H1 (cell line): Measurements from ENCODE around the gene STRN.

Source experiments
- CEBPB ChIP-seq: IDR thresholded peaks from 2 replicates; pipeline ENCODE4 v1.6.1; 2012; ENCODE audit warnings: low read depth, low read length
- CTCF ChIP-seq, 3 experiments: IDR thresholded peaks; 1 replicate in 2 of 3; 2 replicates in 1 of 3; pipeline versions ENCODE4 v1.5.1 to v1.6.1; 2011; ENCODE audit warnings: low read length in 3 of 3, mild to moderate bottlenecking in 3 of 3, inconsistent platforms in 2 of 3, low read depth in 1 of 3, moderate library complexity in 1 of 3; ENCODE audit not compliant: insufficient read depth in 1 of 3; ENCODE audit errors: control extremely low read depth in 1 of 3
- EP300 ChIP-seq, 2 experiments: IDR thresholded peaks; 1 replicate in 1 of 2; 2 replicates in 1 of 2; pipeline ENCODE4 v1.6.1; 2011 to 2012; ENCODE audit warnings: low read depth in 2 of 2, low read length in 2 of 2, mild to moderate bottlenecking in 2 of 2, borderline replicate concordance in 1 of 2, inconsistent platforms in 1 of 2, moderate library complexity in 1 of 2
- GABPA ChIP-seq: IDR thresholded peaks from 2 replicates; pipeline ENCODE4 v1.6.1; 2011; ENCODE audit warnings: mild to moderate bottlenecking, low read length, moderate library complexity, borderline replicate concordance; ENCODE audit not compliant: insufficient read depth
- HDAC2 ChIP-seq, 2 experiments: fragments of 300-600 bp in 1 of 2; sonication (generic) in 1 of 2; IDR thresholded peaks; 2 replicates each; pipeline ENCODE4 v1.6.1; 2011 to 2012; ENCODE audit warnings: low read depth in 2 of 2, low read length in 2 of 2, mild to moderate bottlenecking in 2 of 2, moderate library complexity in 2 of 2, borderline replicate concordance in 1 of 2, inconsistent platforms in 1 of 2
- MAFK ChIP-seq: IDR thresholded peaks from 2 replicates; pipeline ENCODE4 v1.6.1; 2012; ENCODE audit warnings: low read depth, mild to moderate bottlenecking, improper control_type of control experiment, low read length
- POLR2A ChIP-seq, 2 experiments: IDR thresholded peaks; 1 replicate in 1 of 2; 2 replicates in 1 of 2; pipeline ENCODE4 v1.6.1; 2011; ENCODE audit warnings: low read depth in 2 of 2, low read length in 2 of 2, mild to moderate bottlenecking in 2 of 2; ENCODE audit errors: control extremely low read depth in 1 of 2
- RAD21 ChIP-seq, 2 experiments: IDR thresholded peaks in 1 of 2; conservative IDR thresholded peaks in 1 of 2; 2 replicates each; pipeline ENCODE4 v1.6.1; 2011; ENCODE audit warnings: low read depth in 2 of 2, low read length in 2 of 2, improper control_type of control experiment in 1 of 2, inconsistent platforms in 1 of 2, mild to moderate bottlenecking in 1 of 2, moderate library complexity in 1 of 2
- RBBP5 ChIP-seq: IDR thresholded peaks from 2 replicates; pipeline ENCODE4 v1.7.1; 2012; ENCODE audit warnings: low read depth, mild to moderate bottlenecking, inconsistent platforms, low read length, moderate library complexity, borderline replicate concordance
- SIN3A ChIP-seq, 2 experiments: IDR thresholded peaks in 1 of 2; conservative IDR thresholded peaks in 1 of 2; 2 replicates each; pipeline ENCODE4 v1.6.1; 2011 to 2012; ENCODE audit warnings: low read length in 2 of 2, improper control_type of control experiment in 1 of 2, low read depth in 1 of 2, mild to moderate bottlenecking in 1 of 2
- SP2 ChIP-seq: IDR thresholded peaks from 2 replicates; pipeline ENCODE4 v1.6.1; 2012; ENCODE audit warnings: mild to moderate bottlenecking, low read length, inconsistent platforms
- SP4 ChIP-seq: IDR thresholded peaks from 2 replicates; pipeline ENCODE4 v1.6.1; 2012; ENCODE audit warnings: low read length, inconsistent platforms
- TAF7 ChIP-seq: optimal IDR thresholded peaks from 2 replicates; pipeline ENCODE3; 2011; ENCODE audit warnings: low read depth, mild to moderate bottlenecking, inconsistent platforms, low read length, moderate library complexity, borderline replicate concordance

GRCh38 chr2:36921984-36922383, 44.4 kb downstream of the STRN start:
- TF ChIP-seq CTCF (IDR thresholded peaks at IDR 0.05; ENCODE audit: control extremely low read depth in 1 of 3, insufficient read depth in 1 of 3, low read depth in 1 of 3, low read length in 3 of 3) (no peak), EP300 (IDR thresholded peaks at IDR 0.05; ENCODE audit: borderline replicate concordance in 1 of 2, low read depth in 2 of 2, low read length in 2 of 2) (no peak), SP4 (no peak), RAD21 (IDR thresholded peaks at IDR 0.05 in 1 of 2, conservative IDR thresholded peaks at IDR 0.05 in 1 of 2; ENCODE audit: low read depth in 2 of 2, low read length in 2 of 2) (no peak), SP2 (no peak), SIN3A (conservative IDR thresholded peaks at IDR 0.05 in 1 of 2, IDR thresholded peaks at IDR 0.05 in 1 of 2; ENCODE audit: low read depth in 1 of 2, low read length in 2 of 2) (no peak), POLR2A (IDR thresholded peaks at IDR 0.05; ENCODE audit: control extremely low read depth in 1 of 2, low read depth in 2 of 2, low read length in 2 of 2) (no peak), CEBPB (no peak), HDAC2 (IDR thresholded peaks at IDR 0.05; ENCODE audit: borderline replicate concordance in 1 of 2, low read depth in 2 of 2, low read length in 2 of 2) (no peak), TAF7 (no peak), MAFK (no peak), RBBP5 (no peak), GABPA (no peak)
